Measurements from ENCODE around the gene TIA1.
"Not testable (repeated sequence)": the region's sequence is repeated elsewhere in the genome, so short reads cannot be mapped to it uniquely, and the experiment has no call there.

TIA1 gene

GRCh38 chr2:70248181-70248847 lies at the start of gene TIA1:
TSS of gene TIA1 (minus strand) at chr2:70248628. CDS start at chr2:70248430, 198 bp downstream.
- peak; percentile 40 to 97 (median 90) for DNase-seq

- DNase-seq = not testable (repeated sequence)
These were observed 49.4 kb upstream of the TIA1 start for GRCh38 chr2:70297828-70298227.

GRCh38 chr2:70283500-70284191 lies 35.2 kb upstream of the TIA1 start:
- no peak for DNase-seq

- DNase-seq = no peak
These were observed 34.0 kb upstream of the TIA1 start for GRCh38 chr2:70282439-70282838.

- DNase-seq = no peak
These were observed 31.9 kb upstream of the TIA1 start for GRCh38 chr2:70280242-70280798.

GRCh38 chr2:70270323-70270722 lies 21.9 kb upstream of the TIA1 start:
- no peak for DNase-seq

- DNase-seq = not testable (repeated sequence)
These were observed 21.2 kb upstream of the TIA1 start for GRCh38 chr2:70269422-70270302.

GRCh38 chr2:70266925-70267324 lies 18.5 kb upstream of the TIA1 start:
- not testable (repeated sequence) for DNase-seq

GRCh38 chr2:70261501-70261900 lies 13.1 kb upstream of the TIA1 start:
- no peak for DNase-seq

- DNase-seq = peak in 32 of 56 donors; percentile 5 to 67 (median 46)
These were observed 10.1 kb upstream of the TIA1 start for GRCh38 chr2:70258532-70258875.

- DNase-seq = no peak
These were observed 7.3 kb upstream of the TIA1 start for GRCh38 chr2:70255637-70256314.

- DNase-seq = no peak
These were observed 2.0 kb upstream of the TIA1 start for GRCh38 chr2:70250434-70250833.

GRCh38 chr2:70247364-70248180 lies 856 bp downstream of the TIA1 start:
- DNase-seq = no peak

- DNase-seq = no peak
These were observed 4.4 kb downstream of the TIA1 start for GRCh38 chr2:70243806-70244584.

- no peak for DNase-seq
These were observed 5.9 kb downstream of the TIA1 start for GRCh38 chr2:70242552-70242951.

GRCh38 chr2:70241340-70241739 lies 7.1 kb downstream of the TIA1 start:
- no peak for DNase-seq

GRCh38 chr2:70240599-70240998 lies 7.8 kb downstream of the TIA1 start:
- no peak for DNase-seq

- no peak for DNase-seq
These were observed 14.5 kb downstream of the TIA1 start for GRCh38 chr2:70233926-70234325.

GRCh38 chr2:70226781-70227180 lies 21.6 kb downstream of the TIA1 start:
- no peak for DNase-seq

All from nucleus accumbens (tissue), 56 donors.